GM18873 (cell line): ENCODE results near the gene STARD13.

Experiments
- ATAC-seq: cut with Tn5 transposase; IDR thresholded peaks from one replicate; pipeline ENCODE4 v1.9.1; 2021; ENCODE audit warnings: mild to moderate bottlenecking, moderate library complexity, moderate number of reproducible peaks; ENCODE audit not compliant: unreplicated experiment, low FRiP score

STARD13 gene

GRCh38 chr13:33103457-33103856 is 182.1 kb downstream of the STARD13 start:
- ATAC-seq, result no peak

DNA sequence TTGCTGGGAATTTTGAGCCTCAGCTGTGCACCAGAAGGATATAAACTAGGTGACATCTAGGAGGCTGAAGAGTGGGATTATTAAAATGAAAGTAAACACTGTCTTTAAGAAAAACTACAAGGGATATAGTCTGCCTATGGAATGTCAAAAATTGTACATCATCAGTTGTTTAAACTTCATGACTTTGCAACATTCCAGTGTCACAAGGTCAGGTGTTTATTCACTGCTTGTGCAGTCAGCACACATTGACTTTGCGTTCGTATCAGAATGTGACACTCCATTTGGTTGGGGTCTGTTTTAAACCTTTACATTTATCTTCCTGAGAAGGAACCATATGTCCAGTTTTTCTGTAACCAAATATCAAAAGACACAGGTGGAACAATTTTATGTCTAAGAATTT is 183.7 kb downstream of the STARD13 start:
- ATAC-seq, result no peak

DNA sequence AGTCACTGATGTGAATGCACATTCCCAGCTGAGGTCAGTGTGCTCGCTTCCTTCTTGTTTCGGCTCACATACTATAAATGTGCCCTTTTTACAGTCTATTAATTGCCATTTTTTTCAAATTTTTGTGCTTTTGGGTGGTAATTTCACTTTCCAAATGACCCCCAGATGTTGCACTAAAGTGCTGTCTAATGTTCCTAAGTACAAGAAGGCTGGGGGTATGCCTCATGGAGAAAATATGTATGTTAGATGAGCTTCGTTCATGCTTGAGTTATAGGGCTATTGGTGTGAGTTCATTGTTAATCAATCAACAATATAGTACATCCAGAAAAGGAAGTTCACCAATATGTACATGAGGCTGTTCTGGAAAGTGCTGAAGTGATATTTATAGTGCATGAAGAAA is 184.7 kb downstream of the STARD13 start:
- ATAC-seq, result no peak

DNA sequence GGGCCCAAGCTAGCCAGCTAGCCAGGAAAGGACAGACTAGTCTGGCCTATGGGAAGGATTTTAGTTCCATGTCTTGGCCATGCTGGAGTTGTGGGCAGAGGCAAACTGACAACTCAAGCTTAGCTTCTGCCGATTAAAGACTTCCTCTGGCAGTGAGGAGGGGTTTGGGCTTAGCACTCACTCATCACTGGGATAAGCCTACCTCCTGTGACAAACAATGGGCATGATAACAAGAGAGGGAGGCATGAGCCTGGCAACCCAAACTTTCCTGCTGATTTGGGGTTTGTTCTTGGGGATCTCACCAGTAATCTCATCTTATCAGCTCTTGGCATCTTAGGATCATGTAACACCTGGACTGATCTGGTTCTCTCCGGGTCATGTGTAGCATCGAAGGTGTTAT is 185.7 kb downstream of the STARD13 start:
- no peak for ATAC-seq

DNA sequence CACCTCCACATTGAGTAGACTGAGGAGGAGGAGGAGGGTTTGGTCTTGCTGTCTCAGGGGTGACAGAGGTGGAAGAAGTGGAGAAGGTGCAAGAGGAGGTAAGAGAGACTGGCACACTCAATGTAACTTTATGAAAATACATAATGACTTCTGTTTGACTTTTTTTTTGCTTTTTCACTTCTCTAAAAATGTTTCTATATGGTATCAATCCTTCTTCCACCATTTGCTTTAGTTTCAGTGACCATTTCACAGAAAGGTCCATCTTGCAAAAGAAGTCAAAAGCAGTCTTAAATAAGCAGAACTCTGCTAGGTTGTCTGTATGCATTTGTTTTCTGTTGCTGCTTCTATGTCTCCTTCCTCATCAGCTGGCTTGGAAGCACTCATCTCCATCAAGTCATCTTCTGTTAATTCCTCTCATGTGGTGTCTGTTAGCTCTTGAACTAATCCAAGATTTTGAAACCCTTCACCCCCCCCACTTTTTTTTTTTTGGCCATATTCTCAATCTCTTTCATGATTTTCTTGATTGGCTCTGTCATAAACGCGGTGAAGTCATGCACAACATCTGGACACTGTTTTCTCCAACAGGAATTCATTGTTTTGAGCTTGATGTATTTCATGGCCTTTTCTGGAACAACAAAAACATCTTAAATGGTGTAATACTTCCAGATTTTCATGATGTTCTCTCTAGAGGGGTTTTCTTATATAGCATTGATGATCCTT is 188.5 kb downstream of the STARD13 start:
- no peak for ATAC-seq

- ATAC-seq, result no peak
These were observed 193.2 kb downstream of the STARD13 start for GRCh38 chr13:33092073-33092987.

- ATAC-seq, result no peak
These were observed 194.2 kb downstream of the STARD13 start for GRCh38 chr13:33091415-33091774.

- no peak for ATAC-seq
These were observed 194.7 kb downstream of the STARD13 start for GRCh38 chr13:33090755-33091414.

DNA sequence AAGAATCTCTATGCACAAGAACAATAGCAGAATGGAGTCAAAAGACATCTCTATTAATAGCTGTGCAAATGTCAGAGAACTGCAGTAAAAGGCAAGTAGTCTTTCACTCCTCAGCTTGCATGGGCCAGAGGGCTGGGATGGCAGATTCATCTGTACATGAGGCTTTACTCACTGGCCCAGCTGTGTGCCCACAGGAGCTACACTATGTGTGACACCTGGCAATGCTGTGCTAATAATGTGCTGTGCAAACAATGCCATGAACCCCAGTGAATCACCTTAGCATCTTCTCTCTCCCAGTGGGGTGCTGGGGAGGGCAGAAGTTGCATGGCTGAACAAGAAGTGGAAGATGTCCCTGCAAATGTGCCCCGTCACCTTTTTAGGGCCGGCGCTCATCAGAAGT is 196.2 kb downstream of the STARD13 start:
- no peak for ATAC-seq

GRCh38 chr13:33087790-33088189 is 197.8 kb downstream of the STARD13 start:
- no peak for ATAC-seq

DNA sequence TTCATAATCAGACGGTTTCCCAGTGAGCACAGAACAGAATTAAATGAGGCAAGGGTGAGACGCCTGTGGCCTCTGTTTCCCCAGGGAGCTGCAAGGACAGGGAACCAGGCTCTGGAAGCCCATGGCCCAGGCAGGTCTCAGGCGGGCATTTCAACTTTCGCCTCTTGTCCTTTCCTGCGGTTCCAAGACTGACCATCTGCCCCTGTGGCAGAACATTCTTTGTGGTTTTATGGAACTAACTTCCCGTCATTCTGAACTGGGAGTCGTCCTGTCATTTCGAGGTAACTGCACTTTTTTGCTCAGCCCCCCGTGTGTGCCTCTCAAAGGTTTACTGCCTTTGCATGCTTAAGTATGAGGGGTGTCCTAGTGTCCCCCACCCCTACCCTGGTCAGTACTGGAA is 198.5 kb downstream of the STARD13 start:
- ATAC-seq, result no peak

- no peak for ATAC-seq
These were observed 202.5 kb downstream of the STARD13 start for GRCh38 chr13:33083054-33083453.

- ATAC-seq, result no peak
These were observed 203.9 kb downstream of the STARD13 start for GRCh38 chr13:33081666-33082065.

- ATAC-seq, result no peak
These were observed 204.5 kb downstream of the STARD13 start for GRCh38 chr13:33080972-33081590.

GRCh38 chr13:33079960-33080359 is 205.6 kb downstream of the STARD13 start:
- no peak for ATAC-seq

DNA sequence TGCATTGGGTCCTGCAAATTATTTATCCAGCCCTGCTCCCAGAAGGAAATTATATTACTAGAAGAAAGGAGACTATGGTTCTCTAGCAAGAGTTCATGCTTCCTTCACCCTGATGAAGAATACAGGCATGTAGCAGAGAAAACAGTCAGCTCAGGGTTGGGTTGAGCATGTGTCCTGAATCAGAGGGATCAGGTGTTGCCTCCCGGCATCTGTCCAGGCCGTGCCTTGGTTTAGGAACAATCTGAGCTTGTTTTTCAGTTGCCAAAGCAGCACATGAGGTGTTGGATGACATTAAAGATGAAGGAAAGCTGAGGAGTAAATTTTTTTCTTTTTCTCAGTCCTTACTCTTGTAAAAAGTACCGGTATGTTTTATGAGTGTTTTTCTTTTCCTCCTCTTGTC is 207.3 kb downstream of the STARD13 start:
- no peak for ATAC-seq

- no peak for ATAC-seq
These were observed 209.3 kb downstream of the STARD13 start for GRCh38 chr13:33076001-33076992.

DNA sequence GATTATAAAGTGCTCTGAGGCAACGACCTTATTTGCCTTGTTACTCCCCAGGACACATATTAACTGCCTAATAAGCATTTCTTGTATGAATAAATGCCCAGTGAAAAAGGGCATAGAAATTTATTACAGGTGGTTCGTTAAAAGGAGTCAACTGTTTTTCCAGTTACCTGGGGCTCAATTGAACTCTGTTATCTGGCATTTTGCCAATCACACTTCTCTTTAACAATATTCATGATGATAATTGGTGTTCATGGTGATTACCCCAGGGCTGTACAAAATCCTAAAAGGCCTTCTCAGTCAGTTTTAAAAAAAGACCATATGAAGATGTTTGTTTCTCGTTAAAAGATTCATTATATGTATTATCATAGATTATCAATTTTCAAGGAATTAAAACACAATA is 212.2 kb downstream of the STARD13 start:
- no peak for ATAC-seq

GRCh38 chr13:33072759-33073158 is 212.8 kb downstream of the STARD13 start:
- ATAC-seq, result no peak

DNA sequence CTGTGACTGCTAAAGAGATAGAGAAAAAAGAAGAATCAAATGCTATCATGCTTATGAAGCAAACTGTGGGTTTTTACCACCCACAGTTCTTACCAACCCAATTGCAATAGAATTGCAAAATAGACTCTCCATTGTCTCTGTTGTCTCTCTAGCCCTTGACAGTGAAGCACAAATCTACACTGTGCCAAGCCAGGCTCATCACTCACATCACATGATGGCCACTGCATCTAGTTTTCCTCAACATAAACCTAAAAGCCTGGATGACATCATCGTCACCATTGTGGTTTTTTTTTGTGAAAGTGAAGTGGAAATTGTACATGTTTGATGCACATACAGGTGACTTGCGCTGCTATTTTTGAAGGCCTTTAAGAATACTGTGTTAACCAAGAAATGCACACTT is 213.3 kb downstream of the STARD13 start:
- no peak for ATAC-seq
